Vagina (tissue), 2 donors: ENCODE data around the gene GNG7.

Experiments used
- POLR2A ChIP-seq, 2 donors: fragments of 450-650 bp; IDR thresholded peaks; one replicate each; pipeline ENCODE4 v1.6.1; 2017; ENCODE audit warnings: antibody characterized with exemption in 2 of 2, mild to moderate bottlenecking in 2 of 2, moderate library complexity in 2 of 2
- POLR2AphosphoS5 ChIP-seq, 2 donors: sonication (generic); formaldehyde crosslinking; IDR thresholded peaks; one replicate each; pipeline ENCODE4 v1.9.0; 2017; ENCODE audit warnings: antibody characterized with exemption in 2 of 2, mild to moderate bottlenecking in 2 of 2, low read depth in 1 of 2; ENCODE audit not compliant: insufficient read depth in 1 of 2
- TF ChIP-seq, protein P1 (sequence below), 3 experiments: fragments of 450-650 bp in 2 of 3; fragments of 200-600 bp in 1 of 3; sonication (generic) in 1 of 3; IDR thresholded peaks; one replicate each; pipeline ENCODE4 v1.5.1; 2017 to 2019; ENCODE audit warnings: antibody characterized with exemption in 3 of 3, mild to moderate bottlenecking in 2 of 3, moderate library complexity in 2 of 3

- TF ChIP-seq, protein P1, sequence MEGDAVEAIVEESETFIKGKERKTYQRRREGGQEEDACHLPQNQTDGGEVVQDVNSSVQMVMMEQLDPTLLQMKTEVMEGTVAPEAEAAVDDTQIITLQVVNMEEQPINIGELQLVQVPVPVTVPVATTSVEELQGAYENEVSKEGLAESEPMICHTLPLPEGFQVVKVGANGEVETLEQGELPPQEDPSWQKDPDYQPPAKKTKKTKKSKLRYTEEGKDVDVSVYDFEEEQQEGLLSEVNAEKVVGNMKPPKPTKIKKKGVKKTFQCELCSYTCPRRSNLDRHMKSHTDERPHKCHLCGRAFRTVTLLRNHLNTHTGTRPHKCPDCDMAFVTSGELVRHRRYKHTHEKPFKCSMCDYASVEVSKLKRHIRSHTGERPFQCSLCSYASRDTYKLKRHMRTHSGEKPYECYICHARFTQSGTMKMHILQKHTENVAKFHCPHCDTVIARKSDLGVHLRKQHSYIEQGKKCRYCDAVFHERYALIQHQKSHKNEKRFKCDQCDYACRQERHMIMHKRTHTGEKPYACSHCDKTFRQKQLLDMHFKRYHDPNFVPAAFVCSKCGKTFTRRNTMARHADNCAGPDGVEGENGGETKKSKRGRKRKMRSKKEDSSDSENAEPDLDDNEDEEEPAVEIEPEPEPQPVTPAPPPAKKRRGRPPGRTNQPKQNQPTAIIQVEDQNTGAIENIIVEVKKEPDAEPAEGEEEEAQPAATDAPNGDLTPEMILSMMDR (IDR thresholded peaks at IDR 0.05) = no peak
- no peak for TF ChIP-seq POLR2A (IDR thresholded peaks at IDR 0.05)
- no peak for TF ChIP-seq POLR2AphosphoS5 (IDR thresholded peaks at IDR 0.05; ENCODE audit: insufficient read depth in 1 of 2, low read depth in 1 of 2)
These were observed 211.8 kb downstream of the GNG7 start for GRCh38 chr19:2490659-2491058.
